Hepatocyte (in vitro differentiated cells): Measurements from ENCODE around the gene VEGFD.

ENCODE experiments used
- EZH2 ChIP-seq: fragments of 200-600 bp; sonication (generic); IDR thresholded peaks from 2 replicates; pipeline ENCODE4 v1.6.1; 2016; ENCODE audit warnings: antibody characterized with exemption, mild to moderate bottlenecking, borderline replicate concordance
- EZH2phosphoT487 ChIP-seq: fragments of 200-600 bp; sonication (generic); IDR thresholded peaks from one replicate; pipeline ENCODE4 v1.6.1; 2018; ENCODE audit warnings: antibody characterized with exemption, mild to moderate bottlenecking, low read depth, moderate library complexity; ENCODE audit not compliant: unreplicated experiment, severe bottlenecking
- TF ChIP-seq, protein P1 (sequence below): fragments of 200-600 bp; sonication (generic); IDR thresholded peaks from 2 replicates; pipeline ENCODE4 v1.5.1; 2016; ENCODE audit warnings: antibody characterized with exemption, mild to moderate bottlenecking; ENCODE audit not compliant: poor library complexity

- TF ChIP-seq, protein P1, sequence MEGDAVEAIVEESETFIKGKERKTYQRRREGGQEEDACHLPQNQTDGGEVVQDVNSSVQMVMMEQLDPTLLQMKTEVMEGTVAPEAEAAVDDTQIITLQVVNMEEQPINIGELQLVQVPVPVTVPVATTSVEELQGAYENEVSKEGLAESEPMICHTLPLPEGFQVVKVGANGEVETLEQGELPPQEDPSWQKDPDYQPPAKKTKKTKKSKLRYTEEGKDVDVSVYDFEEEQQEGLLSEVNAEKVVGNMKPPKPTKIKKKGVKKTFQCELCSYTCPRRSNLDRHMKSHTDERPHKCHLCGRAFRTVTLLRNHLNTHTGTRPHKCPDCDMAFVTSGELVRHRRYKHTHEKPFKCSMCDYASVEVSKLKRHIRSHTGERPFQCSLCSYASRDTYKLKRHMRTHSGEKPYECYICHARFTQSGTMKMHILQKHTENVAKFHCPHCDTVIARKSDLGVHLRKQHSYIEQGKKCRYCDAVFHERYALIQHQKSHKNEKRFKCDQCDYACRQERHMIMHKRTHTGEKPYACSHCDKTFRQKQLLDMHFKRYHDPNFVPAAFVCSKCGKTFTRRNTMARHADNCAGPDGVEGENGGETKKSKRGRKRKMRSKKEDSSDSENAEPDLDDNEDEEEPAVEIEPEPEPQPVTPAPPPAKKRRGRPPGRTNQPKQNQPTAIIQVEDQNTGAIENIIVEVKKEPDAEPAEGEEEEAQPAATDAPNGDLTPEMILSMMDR, result peak; percentile 67
- no peak for TF ChIP-seq EZH2
- no peak for TF ChIP-seq EZH2phosphoT487
These were observed 84.0 kb downstream of the VEGFD start for GRCh38 chrX:15299941-15300851.
